Kidney (tissue), 14 donors: ENCODE measurements around the gene PRELID3B. TPM values are rescaled to one million over a fixed set of nuclear protein-coding genes. Genes with fewer than 3 reads are reported as not detected.

Experiments
- DNase-seq, 5 donors: peaks; one replicate each; pipeline ENCODE4 v3.0.0-alpha.2; 2013 to 2020
- FAIRE-seq: peaks from 2 replicates; lab custom pipeline; 2012; peaks lifted over from hg19 to GRCh38; lab: Jason Lieb, UNC
- H3K27ac ChIP-seq, 2 donors: one replicate each; pipeline ENCODE4 v1.7.0; 2013; ENCODE audit warnings: low read depth in 2 of 2, low read length in 2 of 2, inconsistent platforms in 1 of 2
- H3K27me3 ChIP-seq: one replicate; pipeline ENCODE4 v1.7.1; 2013; ENCODE audit warnings: low read length, inconsistent platforms; ENCODE audit not compliant: control insufficient read depth, insufficient read depth
- H3K36me3 ChIP-seq, 3 donors: one replicate each; pipeline versions ENCODE4 v1.7.0 to v1.7.1; 2013; ENCODE audit warnings: low read length in 3 of 3, control low read depth in 1 of 3, inconsistent platforms in 1 of 3; ENCODE audit not compliant: insufficient read depth in 3 of 3, control insufficient read depth in 2 of 3
- H3K4me1 ChIP-seq, 3 donors: one replicate each; pipeline versions ENCODE4 v1.7.0 to v1.7.1; 2013; ENCODE audit warnings: low read length in 3 of 3, inconsistent platforms in 1 of 3, low read depth in 1 of 3; ENCODE audit not compliant: control insufficient read depth in 2 of 3, insufficient read depth in 2 of 3
- H3K4me3 ChIP-seq, 3 donors: one replicate each; pipeline versions ENCODE4 v1.7.0 to v1.8.1; 2013; ENCODE audit warnings: low read length in 3 of 3, control low read depth in 1 of 3, inconsistent platforms in 1 of 3
- H3K9ac ChIP-seq, 3 donors: one replicate each; pipeline versions ENCODE4 v1.7.0 to v1.7.1; 2013; ENCODE audit warnings: low read length in 3 of 3, control low read depth in 1 of 3, inconsistent platforms in 1 of 3
- H3K9me3 ChIP-seq, 3 donors: one replicate each; pipeline versions ENCODE4 v1.7.0 to v1.7.1; 2013; ENCODE audit warnings: low read length in 3 of 3, control low read depth in 1 of 3, inconsistent platforms in 1 of 3; ENCODE audit not compliant: control insufficient read depth in 2 of 3, insufficient read depth in 1 of 3
- CTCF ChIP-seq: IDR thresholded peaks from 3 replicates; pipeline ENCODE4 v1.5.1; 2012; ENCODE audit warnings: mild to moderate bottlenecking, moderate library complexity, borderline replicate concordance; ENCODE audit not compliant: insufficient read depth; ENCODE audit errors: extremely low read depth
- intact Hi-C: fragments of 100-400 bp; cut with DNase I; formaldehyde crosslinking; loops from one replicate; pipeline ENCODE4 v1.11.1; 2022
- polyA plus RNA-seq: library from polyadenylated mRNA; stranded (reverse); fragments of 350-450 nt; fragmentation: Illumina TruSeq; extraction: RNeasy Lipid Tissue Mini Kit (QIAGEN cat#74804); gene quantifications from one replicate; pipeline ENCODE4 v1.2.3, GENCODE V29; 2014; ENCODE audit warnings: low read depth, low replicate concordance; ENCODE audit not compliant: insufficient read depth
- total RNA-seq: library from RNA; stranded (reverse); fragmentation: NEBNext Ultra II Directional; extraction: Animal tissue kit (Norgen Biotek cat#: 25700); gene quantifications from one replicate; pipeline ENCODE4 v1.2.1, GENCODE V29; 2021
- donor health status: control.
- donor health status: control.
- donor health status: control.
- donor health status: control.
- donor health status: control.
- donor health status: DM: yes; HTN: yes; CAD: no.
- donor health status: Normal renal cell carcinoma (clear cell type).

PRELID3B gene
- total and polyA plus RNA-seq, 2 donors from 2014 or later = 26.4 to 38.5 TPM

DNA sequence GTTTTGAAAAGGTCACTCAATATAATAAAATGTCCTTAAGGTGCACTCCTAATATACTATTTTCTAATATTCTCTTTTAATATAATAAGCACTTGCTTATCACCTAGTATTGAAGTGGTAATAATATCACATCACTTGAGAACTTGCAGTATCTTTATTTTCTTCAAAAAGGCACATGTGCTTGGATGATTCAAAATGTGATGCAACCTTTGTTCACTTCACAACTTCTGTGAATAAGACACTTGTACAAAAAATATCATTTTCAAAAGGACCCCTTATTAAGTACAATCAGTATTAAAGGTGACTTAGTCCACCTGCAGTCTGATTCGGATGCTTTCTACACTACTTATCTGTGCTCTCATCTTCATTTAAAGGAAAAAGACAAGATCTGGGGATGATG, 3.4 kb downstream of the PRELID3B start:
- no peaks in the 10 kb centered on the region for H3K27me3 ChIP-seq
- peaks cover 2 to 11% (median 7%) of the 10 kb centered on the region in 3 donors for H3K4me1 ChIP-seq
- no peak for FAIRE-seq
- H3K9me3 ChIP-seq = no peaks in the 10 kb centered on the region
- no peak for TF ChIP-seq CTCF
- H3K27ac ChIP-seq = no peak overlapping the region
- intact Hi-C loops = no loop called here
- no peak for DNase-seq
- peaks cover 5 to 25% (median 20%) of the 10 kb centered on the region in 3 donors for H3K36me3 ChIP-seq
- H3K4me3 ChIP-seq = no peak overlapping the region
- no peak overlapping the region for H3K9ac ChIP-seq

GRCh38 chr20:59037386-59037785, 5.2 kb downstream of the PRELID3B start:
- Histone ChIP-seq H3K27me3 (no peaks in the 10 kb centered on the region), H3K4me3 (no peak overlapping the region), H3K27ac (no peak overlapping the region), H3K9me3 (no peaks in the 10 kb centered on the region), H3K4me1 (peaks cover 2 to 8% (median 3%) of the 10 kb centered on the region in 3 donors), H3K9ac (no peak overlapping the region), H3K36me3 (peaks cover 5 to 31% (median 20%) of the 10 kb centered on the region in 3 donors)
- DNase-seq = no peak
- intact Hi-C loops = no loop called here
- FAIRE-seq = no peak
- TF ChIP-seq CTCF = no peak

- H3K27ac ChIP-seq = no peak overlapping the region
- intact Hi-C loops = no loop called here
- no peaks in the 10 kb centered on the region for H3K27me3 ChIP-seq
- H3K4me1 ChIP-seq = peaks cover 0 to 8% (median 6%) of the 10 kb centered on the region in 3 donors
- peaks cover 5 to 36% (median 20%) of the 10 kb centered on the region in 3 donors for H3K36me3 ChIP-seq
- no peaks in the 10 kb centered on the region for H3K9me3 ChIP-seq
- DNase-seq (no peak), FAIRE-seq (no peak)
- H3K9ac ChIP-seq = no peak overlapping the region
- TF ChIP-seq CTCF = no peak
- H3K4me3 ChIP-seq = no peak overlapping the region
Measured at GRCh38 chr20:59035381-59035780, 7.2 kb downstream of the PRELID3B start.

GRCh38 chr20:59033616-59034165, 8.9 kb downstream of the PRELID3B start:
- DNase-seq (no peak), FAIRE-seq (no peak)
- no peak overlapping the region for H3K4me3 ChIP-seq
- H3K9me3 ChIP-seq = no peaks in the 10 kb centered on the region
- peaks cover 5 to 49% (median 25%) of the 10 kb centered on the region in 3 donors for H3K36me3 ChIP-seq
- H3K4me1 ChIP-seq = peaks cover 0 to 16% (median 10%) of the 10 kb centered on the region in 3 donors
- H3K27me3 ChIP-seq = no peaks in the 10 kb centered on the region
- no peak for TF ChIP-seq CTCF
- intact Hi-C loops = no loop called here
- no peak overlapping the region for H3K9ac ChIP-seq
- no peak overlapping the region for H3K27ac ChIP-seq
